GM21526 (cell line): ENCODE measurements around the gene POLR2A.

Experiments used
- ATAC-seq: cut with Tn5 transposase; IDR thresholded peaks from one replicate; pipeline ENCODE4 v1.9.1; 2021; ENCODE audit warnings: moderate library complexity; ENCODE audit not compliant: unreplicated experiment, low FRiP score

Gene POLR2A

DNA sequence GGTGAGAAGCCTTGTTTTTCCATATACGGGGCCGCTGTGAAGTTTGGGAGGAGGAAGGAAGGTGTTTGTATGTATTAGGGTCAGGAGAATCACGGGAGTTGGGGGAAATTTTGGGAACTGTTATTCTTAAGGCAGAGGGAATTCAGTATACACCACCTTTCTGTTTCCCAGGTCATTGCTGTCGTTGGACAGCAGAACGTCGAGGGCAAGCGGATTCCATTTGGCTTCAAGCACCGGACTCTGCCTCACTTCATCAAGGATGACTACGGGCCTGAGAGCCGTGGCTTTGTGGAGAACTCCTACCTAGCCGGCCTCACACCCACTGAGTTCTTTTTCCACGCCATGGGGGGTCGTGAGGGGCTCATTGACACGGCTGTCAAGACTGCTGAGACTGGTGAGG lies 17.6 kb downstream of the POLR2A start:
- no peak for ATAC-seq

DNA sequence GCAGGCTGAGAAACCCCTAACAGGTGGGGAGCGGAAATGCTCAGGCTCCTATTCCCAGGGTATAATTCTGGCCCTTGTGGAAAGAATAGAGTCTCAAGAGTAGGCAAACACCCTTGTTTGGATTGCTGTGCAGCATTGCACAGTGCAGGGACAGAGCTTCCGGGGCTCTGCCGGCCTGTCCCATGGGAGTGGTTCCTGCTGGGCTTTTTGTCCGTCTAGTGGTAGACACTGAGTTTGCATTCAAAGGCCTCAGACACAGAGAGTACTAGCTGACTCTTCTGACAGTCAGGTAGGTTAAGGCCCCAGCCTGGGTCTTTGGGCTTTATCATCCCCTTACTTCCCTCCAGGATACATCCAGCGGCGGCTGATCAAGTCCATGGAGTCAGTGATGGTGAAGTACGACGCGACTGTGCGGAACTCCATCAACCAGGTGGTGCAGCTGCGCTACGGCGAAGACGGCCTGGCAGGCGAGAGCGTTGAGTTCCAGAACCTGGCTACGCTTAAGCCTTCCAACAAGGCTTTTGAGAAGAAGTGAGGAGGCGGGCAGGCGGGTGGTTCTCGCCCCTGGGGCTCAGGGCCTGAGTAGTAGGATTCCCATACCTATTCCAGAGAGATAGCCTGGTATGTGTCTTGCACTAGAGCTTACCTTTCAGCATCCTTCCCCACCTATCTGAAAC lies 18.1 kb downstream of the POLR2A start:
- no peak for ATAC-seq

DNA sequence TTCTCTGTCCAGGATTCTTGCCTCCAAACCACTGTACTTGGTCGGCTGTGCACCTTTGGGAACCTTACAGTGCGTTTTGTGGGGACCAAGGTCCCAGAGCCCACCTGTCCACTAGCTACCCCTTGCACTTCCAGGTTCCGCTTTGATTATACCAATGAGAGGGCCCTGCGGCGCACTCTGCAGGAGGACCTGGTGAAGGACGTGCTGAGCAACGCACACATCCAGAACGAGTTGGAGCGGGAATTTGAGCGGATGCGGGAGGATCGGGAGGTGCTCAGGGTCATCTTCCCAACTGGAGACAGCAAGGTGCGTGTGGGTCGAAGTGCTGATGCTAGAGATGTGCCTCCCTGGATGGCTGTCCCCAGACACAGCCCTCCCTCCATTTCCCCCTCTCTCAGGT lies 18.8 kb downstream of the POLR2A start:
- ATAC-seq, result no peak

DNA sequence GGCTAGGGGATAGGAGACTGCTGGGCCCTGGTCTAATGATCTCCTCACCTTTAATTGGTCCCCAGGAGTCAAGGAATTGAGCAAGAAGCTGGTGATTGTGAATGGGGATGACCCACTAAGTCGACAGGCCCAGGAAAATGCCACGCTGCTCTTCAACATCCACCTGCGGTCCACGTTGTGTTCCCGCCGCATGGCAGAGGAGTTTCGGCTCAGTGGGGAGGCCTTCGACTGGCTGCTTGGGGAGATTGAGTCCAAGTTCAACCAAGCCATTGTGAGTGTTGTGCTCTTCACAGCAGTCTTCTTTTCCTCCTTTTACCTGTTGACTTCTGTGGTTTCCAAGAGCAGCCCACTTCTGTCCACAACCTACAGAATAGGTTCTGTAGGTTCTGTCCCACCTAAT lies 19.4 kb downstream of the POLR2A start:
- ATAC-seq, result no peak

DNA sequence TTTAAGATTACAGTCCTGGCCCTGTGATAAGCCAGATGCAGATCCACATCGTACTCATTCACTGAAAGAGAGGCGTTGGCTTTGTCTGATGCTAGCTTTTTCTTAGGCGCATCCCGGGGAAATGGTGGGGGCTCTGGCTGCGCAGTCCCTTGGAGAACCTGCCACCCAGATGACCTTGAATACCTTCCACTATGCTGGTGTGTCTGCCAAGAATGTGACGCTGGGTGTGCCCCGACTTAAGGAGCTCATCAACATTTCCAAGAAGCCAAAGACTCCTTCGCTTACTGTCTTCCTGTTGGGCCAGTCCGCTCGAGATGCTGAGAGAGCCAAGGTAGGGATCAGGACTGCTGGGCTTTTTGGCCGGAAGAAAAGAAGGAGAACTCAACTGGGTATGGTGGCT lies 24.0 kb downstream of the POLR2A start:
- no peak for ATAC-seq

DNA sequence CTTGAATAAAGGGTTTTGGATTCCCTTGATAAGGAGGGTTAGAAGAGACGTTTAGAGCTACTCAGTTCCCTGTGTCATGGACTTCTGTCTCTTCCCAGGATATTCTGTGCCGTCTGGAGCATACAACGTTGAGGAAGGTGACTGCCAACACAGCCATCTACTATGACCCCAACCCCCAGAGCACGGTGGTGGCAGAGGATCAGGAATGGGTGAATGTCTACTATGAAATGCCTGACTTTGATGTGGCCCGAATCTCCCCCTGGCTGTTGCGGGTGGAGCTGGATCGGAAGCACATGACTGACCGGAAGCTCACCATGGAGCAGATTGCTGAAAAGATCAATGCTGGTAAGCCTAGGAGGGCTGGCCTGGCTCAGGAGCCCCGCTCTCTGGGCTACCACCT lies 24.7 kb downstream of the POLR2A start:
- no peak for ATAC-seq

DNA sequence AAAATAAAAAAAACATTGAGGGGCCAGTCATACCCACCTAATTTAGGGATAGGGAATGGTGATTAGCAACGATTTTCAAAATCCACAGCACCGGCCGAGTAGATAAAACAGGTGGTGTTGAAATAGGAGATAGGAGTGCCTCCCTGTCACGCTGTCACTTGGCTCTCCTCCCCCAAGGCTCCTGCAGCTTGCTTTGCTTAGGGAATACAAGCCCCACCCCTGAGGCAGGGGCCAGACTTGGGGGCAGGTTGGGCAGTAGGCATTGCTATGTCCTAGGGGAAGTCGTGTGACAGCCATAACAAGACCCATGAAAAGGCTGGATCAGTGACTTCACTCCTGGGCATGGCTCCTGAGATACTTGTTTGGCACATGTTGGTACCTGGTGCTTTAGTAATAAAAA lies 25.8 kb downstream of the POLR2A start:
- no peak for ATAC-seq

DNA sequence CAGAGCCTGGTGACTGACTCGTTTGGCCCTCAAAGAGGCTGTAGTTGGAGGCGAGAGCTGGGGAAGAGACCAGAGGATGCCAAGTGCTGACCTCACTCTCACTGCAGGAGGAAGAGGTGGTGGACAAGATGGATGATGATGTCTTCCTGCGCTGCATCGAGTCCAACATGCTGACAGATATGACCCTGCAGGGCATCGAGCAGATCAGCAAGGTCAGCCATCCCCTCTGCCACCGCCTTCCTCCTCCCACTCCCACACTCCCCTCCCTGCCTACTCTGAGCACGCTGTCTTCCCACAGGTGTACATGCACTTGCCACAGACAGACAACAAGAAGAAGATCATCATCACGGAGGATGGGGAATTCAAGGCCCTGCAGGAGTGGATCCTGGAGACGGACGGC lies 26.9 kb downstream of the POLR2A start:
- no peak for ATAC-seq

DNA sequence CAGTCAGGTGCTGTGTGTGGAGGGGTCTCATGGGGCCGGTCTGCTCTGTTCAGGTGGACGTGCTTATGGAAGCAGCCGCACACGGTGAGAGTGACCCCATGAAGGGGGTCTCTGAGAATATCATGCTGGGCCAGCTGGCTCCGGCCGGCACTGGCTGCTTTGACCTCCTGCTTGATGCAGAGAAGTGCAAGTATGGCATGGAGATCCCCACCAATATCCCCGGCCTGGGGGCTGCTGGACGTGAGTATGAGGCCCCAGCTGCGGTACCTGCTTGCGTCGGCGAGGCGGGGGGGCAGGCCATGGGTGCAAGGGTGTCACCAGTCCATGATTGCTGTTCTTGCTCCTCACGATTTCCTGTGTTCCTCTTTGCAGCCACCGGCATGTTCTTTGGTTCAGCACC lies 27.9 kb downstream of the POLR2A start:
- ATAC-seq, result no peak

DNA sequence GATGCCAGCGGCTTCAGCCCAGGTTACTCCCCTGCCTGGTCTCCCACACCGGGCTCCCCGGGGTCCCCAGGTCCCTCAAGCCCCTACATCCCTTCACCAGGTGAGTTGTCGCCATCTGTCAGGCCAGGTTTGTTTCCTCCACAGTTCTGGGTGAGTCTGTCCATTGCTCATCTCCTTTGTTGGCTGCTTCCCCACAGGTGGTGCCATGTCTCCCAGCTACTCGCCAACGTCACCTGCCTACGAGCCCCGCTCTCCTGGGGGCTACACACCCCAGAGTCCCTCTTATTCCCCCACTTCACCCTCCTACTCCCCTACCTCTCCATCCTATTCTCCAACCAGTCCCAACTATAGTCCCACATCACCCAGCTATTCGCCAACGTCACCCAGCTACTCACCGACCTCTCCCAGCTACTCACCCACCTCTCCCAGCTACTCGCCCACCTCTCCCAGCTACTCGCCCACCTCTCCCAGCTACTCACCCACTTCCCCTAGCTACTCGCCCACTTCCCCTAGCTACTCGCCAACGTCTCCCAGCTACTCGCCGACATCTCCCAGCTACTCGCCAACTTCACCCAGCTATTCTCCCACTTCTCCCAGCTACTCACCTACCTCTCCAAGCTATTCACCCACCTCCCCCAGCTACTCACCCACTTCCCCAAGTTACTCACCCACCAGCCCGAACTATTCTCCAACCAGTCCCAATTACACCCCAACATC lies 28.8 kb downstream of the POLR2A start:
- ATAC-seq, result no peak

DNA sequence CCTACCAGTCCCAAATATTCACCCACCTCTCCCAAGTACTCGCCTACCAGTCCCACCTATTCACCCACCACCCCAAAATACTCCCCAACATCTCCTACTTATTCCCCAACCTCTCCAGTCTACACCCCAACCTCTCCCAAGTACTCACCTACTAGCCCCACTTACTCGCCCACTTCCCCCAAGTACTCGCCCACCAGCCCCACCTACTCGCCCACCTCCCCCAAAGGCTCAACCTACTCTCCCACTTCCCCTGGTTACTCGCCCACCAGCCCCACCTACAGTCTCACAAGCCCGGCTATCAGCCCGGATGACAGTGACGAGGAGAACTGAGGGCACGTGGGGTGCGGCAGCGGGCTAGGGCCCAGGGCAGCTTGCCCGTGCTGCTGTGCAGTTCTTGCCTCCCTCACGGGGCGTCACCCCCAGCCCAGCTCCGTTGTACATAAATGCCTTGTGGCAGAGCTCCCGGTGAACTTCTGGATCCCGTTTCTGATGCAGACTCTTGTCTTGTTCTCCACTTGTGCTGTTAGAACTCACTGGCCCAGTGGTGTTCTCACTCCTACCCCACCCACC lies 29.8 kb downstream of the POLR2A start:
- no peak for ATAC-seq

DNA sequence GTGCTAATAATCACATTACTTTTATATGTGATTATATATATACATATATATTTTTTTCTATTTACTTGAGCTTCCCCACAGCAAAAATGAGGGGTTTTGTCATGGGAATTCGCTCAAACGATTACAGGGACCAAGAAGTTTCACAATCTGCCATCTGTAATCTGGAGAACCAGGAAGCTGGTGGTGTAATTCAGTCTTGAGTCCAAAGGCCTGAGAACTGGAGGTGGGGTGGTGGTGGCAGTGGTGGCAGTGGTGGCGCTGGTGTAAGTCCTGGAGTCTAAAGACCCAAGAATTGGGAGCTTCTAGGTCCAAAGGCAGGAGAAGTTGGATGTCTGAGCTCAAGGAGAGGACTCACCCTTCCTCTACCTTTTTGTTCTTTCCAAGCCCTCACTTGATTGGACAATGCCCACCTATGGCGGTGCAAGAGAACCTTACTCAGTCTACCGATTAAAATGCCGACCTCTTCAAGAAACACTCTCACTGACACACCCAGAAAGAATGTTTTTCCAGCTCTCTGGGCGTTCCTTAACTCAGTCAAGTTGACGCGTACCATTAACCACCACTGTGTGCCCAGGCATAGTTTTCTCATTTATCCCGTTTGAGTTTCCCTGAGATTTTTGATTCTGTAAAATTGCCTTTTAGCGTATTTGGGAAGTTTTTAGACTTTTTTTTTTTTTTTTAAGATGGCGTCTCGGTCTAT lies 31.9 kb downstream of the POLR2A start:
- no peak for ATAC-seq

DNA sequence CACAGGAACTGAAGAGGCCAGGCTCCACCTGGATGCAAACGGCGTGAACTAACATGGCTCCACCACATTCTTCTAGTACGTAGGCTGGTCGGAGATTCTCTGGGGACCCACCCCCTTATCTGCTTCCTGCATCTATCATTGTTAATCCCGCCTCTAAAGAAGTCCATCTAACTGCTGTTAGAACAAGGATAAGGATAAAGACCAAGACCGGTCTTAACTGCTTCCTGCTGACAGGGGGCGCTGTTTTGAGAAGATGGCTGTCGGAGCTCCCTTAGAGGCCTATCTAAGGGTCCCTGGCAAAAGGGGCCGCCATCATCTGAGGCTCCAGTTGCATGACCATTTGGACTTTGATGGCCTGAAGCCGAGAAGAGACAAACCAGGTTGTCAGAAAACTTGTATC lies 38.9 kb downstream of the POLR2A start:
- no peak for ATAC-seq

DNA sequence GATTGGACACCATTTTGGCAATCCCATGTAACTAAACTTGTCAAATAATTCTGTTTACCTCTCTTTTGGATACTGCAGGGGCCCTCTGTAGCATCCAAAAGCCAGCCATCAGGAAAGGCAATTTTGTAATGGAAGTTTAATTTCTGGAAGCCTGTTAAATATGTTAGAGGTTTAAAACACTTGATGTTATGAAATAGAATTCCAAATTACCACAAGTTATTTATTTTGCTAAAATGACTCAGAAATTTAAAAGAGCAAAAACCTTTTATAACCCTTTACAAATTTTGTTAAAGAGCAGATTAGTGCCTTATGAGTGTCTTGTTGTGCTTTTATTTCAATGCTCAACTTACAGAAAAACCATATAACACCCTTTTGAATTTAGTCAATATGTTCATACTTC lies 44.7 kb downstream of the POLR2A start:
- ATAC-seq, result no peak

DNA sequence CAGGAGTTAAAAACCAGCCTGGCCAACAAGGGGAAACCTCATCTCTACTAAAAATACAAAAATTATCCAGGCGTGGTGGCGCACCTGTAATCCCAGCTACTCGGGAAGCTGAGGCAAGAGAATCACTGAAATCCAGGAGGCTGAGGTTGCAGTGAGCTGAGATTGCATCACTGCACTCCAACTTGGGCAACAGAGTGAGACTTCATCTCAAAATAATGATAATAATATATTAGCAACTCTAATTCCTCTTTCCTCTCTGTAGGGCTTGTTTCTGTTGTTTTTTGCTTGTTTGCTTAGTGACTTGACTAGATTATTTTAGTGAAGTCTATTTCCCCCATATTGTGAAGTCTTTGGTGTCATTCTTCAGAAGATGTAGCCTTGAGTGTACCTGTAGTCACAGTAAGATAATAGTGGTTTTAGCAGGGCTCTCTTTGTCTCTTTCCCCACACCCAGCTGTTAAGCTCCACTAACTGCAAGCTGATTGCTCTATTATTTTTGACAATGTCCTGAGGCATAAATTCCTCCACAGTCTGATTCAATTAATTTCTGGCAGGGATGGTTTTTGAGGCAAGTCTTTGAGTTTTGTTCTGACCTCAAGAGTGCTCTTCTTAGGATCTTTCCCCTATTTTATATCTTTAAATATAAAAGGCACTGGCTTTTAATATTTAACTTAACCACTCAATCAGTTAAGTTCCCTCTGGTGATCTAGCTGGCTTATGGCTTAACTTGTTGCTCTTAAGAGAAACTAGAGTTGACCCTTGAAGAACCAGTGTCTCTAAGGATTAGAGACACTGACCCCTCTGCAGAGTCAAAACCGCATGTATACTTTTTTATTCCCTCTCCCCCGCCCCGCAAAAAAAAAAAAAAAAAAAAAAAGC lies 46.1 kb downstream of the POLR2A start:
- ATAC-seq, result no peak

DNA sequence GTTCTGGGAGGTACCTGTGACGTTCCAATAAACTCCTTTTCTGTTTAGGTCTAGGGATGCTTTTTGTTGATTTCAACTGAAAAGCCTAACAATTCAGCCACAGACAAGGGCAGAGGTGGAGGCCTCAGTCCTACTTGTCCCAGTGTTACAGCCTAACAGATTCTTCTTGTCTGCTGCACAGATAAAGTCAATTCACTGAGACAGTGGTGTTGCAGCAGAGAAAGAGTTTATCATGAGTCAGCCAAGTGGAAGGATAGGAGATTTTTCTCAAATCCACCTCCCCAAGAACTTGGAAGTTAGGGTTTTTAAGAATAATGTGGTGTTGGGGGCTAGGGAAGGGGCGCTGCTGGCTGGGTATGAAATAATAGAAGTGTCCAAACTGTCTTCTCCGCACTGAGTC lies 53.9 kb downstream of the POLR2A start:
- no peak for ATAC-seq

DNA sequence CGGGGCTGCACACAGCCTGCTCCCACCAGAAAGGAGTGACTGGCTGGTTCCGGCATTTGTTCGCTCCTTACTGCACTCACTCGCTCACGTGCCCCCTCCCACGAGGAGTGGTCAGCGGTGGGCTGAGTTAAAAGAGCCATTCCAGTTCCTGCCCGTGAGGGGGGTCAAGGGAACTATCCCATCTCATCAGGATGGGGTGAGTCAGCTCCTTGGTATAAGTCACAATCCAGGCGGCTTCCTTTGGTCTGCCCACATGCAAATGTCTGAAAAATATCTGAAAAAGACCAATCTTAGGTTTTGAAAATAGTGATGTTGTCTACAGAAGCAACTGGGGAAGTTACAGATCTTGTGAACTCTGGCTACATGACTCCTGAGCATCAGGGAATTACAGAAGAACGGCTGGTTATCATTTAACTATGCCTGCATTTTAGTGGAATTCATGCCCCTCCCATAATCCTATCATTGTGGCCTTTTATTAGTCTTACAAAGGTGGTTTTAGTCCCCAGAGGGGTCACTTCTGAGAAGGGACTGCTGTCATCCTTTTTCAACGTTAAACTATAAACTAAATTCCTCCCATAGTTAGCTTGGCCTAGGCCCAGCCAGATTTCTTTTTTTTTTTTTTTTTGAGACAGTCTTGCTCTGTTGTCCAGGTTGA lies 54.9 kb downstream of the POLR2A start:
- no peak for ATAC-seq

DNA sequence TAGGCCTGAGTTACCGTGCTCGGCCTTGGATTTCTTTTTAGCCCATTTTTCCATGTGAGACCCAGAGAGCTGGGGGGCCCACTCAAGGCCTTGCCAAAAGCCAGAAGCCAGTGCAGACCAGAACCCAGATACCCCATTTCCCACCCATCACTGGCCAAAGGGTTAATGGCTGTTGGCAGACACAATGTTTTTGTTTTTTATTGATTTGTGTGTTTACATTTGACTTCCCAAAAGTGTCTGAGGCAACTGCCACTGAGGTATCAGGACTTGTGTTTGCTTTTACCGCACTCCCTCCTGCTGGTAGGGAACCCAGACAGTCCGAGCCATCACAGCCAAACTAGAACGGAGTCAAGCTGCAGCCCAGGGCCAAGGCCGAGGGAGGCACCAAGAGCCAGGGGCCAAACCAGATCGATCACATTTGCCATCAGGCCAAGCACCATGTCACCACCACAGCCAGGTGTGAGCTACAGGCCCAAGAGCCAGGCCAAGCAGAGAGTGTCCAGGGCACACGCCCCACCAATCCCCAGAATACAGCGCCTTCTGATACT lies 57.0 kb downstream of the POLR2A start:
- no peak for ATAC-seq

DNA sequence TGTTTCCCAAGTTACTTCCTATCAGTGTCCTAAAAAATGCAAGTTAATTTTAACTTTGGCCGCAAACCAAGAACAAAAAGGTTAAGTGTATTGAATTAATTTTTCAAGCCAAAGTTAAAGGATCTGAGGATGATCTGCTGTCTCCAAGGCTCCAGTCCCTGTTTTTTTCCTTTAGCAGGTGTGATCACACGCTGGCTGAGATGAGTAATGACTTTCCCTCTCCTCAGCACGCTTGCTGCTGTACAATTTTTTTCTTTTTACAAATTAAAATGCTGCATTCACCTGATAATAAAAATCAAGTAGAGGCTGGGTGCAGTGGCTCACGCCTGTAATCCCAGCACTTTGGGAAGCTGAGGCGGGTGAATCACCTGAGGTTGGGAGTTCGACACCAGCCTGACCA lies 60.7 kb downstream of the POLR2A start:
- no peak for ATAC-seq
